Epithelial cell of proximal tubule (primary cell): ENCODE results near the gene OPCML. TPM values are rescaled to one million over a fixed set of nuclear protein-coding genes. Genes with fewer than 3 reads are reported as not detected.

Experiments used
- DNase-seq: peaks from one replicate; pipeline ENCODE4 v3.0.0-alpha.2; 2011; ENCODE audit warnings: low read depth
- H3K4me3 ChIP-seq: 2 replicates; pipeline ENCODE4 v1.5.1; 2011; ENCODE audit warnings: low read depth, mild to moderate bottlenecking, low read length
- total RNA-seq: library from RNA; depleted of rRNA; stranded (reverse); fragments of >200 nt; gene quantifications from 2 replicates; pipeline ENCODE4 v1.2.3, GENCODE V29; 2015
- TF ChIP-seq, protein P1 (sequence below): conservative IDR thresholded peaks from 2 replicates; pipeline ENCODE4 v1.5.1; 2012; ENCODE audit warnings: low read depth, mild to moderate bottlenecking, low read length

The OPCML gene
- total RNA-seq, 1 donor from 2014 or later: not detected

- H3K4me3 ChIP-seq: no peak overlapping the region
- DNase-seq: no peak
- TF ChIP-seq, protein P1, sequence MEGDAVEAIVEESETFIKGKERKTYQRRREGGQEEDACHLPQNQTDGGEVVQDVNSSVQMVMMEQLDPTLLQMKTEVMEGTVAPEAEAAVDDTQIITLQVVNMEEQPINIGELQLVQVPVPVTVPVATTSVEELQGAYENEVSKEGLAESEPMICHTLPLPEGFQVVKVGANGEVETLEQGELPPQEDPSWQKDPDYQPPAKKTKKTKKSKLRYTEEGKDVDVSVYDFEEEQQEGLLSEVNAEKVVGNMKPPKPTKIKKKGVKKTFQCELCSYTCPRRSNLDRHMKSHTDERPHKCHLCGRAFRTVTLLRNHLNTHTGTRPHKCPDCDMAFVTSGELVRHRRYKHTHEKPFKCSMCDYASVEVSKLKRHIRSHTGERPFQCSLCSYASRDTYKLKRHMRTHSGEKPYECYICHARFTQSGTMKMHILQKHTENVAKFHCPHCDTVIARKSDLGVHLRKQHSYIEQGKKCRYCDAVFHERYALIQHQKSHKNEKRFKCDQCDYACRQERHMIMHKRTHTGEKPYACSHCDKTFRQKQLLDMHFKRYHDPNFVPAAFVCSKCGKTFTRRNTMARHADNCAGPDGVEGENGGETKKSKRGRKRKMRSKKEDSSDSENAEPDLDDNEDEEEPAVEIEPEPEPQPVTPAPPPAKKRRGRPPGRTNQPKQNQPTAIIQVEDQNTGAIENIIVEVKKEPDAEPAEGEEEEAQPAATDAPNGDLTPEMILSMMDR: no peak
Measured at GRCh38 chr11:132873841-132874240, 658.5 kb downstream of the OPCML start.

DNA sequence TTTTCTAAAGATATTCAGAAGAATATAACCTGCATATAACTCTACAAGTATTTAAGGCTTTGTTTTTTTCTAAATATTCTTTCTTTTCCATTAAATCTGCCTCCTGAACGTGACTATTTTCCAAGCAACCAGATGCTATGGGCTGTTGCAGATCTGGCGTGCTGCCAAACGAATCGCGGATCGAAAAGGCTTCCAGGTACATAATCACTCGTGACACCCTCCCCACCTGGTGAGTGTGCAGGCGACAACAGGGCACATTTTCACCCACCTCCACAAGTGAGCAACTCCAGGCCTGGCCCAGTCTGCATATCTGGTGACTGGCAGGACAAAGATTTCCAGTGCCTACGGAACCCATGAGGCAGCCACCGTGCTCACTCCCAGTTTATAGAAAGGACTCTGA is 660.1 kb downstream of the OPCML start:
- no peak for DNase-seq

DNA sequence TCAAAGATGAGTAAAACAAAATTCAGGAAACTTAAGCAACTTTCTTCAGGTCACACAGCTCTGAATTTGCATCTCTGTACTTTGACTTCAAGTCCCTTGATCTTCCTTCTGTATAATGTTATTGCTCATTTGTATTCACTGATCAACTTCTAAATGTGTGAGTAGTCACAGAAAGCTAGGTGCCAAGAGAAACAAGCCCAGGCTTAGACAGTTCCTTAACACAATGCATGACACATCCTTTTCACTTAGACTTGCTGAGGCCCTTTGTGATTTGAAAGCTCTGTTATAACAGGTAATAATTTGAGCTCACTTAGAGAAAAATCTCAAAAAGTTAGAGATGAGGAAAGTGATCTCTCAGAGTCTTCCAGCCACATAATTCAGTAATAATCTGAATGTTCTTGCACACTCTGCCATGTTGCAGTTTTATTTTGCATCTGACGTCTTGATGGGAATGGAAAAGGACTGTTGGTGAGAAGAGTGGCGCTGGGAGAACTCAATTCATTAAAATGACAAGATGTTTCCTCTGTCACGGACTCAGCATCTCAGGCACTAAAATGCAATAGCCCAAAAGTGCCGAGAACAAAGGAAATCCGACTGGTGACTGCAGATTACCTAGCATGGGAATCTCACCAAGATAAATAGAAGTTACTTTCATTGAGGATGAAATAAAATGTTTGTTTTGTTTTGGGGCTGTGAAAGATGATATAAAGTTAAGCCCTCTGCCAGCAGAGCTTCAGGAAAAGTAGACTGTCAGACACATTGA is 665.3 kb downstream of the OPCML start:
- no peak overlapping the region for H3K4me3 ChIP-seq
- DNase-seq: no peak

More for the DNA sequence above, 660.1 kb downstream of the OPCML start:
- TF ChIP-seq, protein P1: no peak
- no peak overlapping the region for H3K4me3 ChIP-seq

GRCh38 chr11:132865623-132866022 is 666.7 kb downstream of the OPCML start:
- H3K4me3 ChIP-seq: no peak overlapping the region
- no peak for DNase-seq
- TF ChIP-seq, protein P1: no peak

More for the DNA sequence above, 665.3 kb downstream of the OPCML start:
- TF ChIP-seq, protein P1: no peak

GRCh38 chr11:132864811-132865576 is 667.3 kb downstream of the OPCML start:
- TF ChIP-seq, protein P1: no peak
- H3K4me3 ChIP-seq: no peak overlapping the region

GRCh38 chr11:132862933-132863332 is 669.4 kb downstream of the OPCML start:
- TF ChIP-seq, protein P1: no peak
- no peak for DNase-seq

More at GRCh38 chr11:132864811-132865576, 667.3 kb downstream of the OPCML start:
- no peak for DNase-seq

More at GRCh38 chr11:132862933-132863332, 669.4 kb downstream of the OPCML start:
- H3K4me3 ChIP-seq: no peak overlapping the region
